ENCODE results near the gene TNFSF11.
"Not testable (repeated sequence)": the region's sequence is repeated elsewhere in the genome, so short reads cannot be mapped to it uniquely, and the experiment has no call there.

TNFSF11 gene

DNA sequence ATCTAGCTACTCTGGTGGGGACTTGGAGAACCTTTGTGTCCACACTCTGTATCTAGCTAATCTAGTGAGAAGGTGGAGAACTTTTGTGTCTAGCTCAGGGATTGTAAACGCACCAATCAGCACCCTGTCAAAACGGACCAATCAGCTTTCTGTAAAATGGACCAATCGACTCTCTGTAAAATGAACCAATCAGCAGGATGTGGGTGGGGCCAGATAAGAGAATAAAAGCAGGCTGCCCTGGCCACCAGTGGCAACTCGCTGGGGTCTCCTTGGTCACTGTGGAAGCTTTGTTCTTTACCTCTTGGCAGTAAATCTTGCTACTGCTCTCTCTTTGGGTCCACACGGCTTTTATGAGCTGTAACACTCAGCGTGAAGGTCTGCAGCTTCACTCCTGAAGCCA lies 13.6 kb upstream of the TNFSF11 start:
- DNase-seq (ENCODE audit: low read depth) = not testable (repeated sequence)

DNA sequence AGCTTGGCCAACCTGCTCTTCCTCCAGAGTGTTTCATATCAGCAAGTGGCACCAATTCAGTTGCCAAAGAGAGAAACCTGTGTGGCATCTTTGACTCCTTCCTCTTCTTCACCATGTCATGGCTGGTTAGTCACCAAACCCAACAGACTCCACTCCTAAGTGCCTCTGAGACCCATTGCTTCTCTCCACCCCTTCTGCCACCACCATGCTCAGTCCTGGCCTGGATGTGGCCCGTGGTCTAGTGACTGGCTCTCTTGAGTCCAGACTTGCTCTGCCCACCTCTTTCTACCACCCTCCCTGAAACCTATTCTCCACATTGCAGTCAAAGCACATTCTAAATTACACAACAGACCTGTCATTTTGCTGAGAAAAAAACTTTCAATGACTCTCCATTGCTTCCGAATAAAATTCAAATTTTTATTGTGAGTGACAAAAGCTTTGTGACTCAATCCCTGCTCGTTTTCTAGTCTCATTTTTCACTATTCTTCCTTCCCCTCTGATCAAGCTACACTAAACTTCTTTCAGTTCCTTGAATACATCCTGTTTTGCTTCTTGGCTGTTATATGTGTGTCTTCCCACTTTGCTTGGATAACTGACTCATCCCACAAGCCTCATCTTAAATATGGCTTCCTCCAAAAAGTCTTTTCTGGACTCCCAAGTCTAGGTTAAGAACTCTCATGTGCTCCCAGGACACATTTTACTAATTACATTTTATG lies 12.0 kb upstream of the TNFSF11 start:
- no peak for DNase-seq (ENCODE audit: low read depth)

GRCh38 chr13:42567906-42568305 lies 6.0 kb upstream of the TNFSF11 start:
- no peak for DNase-seq (ENCODE audit: low read depth)

GRCh38 chr13:42569576-42570344 lies 4.2 kb upstream of the TNFSF11 start:
- no peak for DNase-seq (ENCODE audit: low read depth)

DNA sequence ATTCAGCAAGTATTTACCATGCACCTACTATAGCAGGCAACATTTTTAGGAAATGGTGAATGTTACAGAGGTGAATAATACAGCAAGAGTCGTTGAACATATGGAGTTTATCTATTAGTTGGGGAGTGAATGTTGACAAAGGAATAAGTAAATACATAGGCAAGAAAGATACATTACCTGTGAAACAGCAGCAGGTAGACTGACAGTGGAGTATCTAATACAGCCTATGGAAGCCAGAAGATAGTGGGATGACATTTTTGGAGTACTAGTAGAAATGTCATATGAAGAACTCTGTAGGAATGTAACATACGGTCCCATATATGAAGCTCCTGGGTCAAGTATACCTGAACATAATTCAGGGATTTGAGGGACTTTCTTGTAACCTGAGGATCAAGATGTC lies 2.1 kb upstream of the TNFSF11 start:
- no peak for DNase-seq (ENCODE audit: low read depth)

- DNase-seq (ENCODE audit: low read depth) = peak; percentile 53
Measured at GRCh38 chr13:42574435-42575311, 721 bp downstream of the TNFSF11 start.

DNA sequence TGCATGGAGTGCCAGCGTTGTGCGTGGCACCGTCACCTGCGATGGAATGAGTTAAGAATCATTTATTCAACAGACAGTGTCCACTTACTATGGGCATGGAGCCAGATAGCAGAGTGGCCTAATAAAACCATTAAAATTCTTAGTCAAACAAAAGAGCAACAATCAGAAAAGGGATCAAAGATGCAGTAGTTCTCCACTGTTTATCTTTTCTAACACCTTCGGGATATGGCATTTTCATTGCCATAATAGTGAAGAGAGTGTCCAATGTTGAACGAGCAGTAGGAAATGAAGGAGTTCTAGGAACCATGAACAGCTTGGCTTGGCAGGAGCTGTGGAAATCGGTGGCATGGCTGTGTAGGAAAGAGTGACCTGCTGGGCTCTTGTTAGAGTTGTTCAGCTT lies 2.0 kb downstream of the TNFSF11 start:
- DNase-seq (ENCODE audit: low read depth) = no peak

DNA sequence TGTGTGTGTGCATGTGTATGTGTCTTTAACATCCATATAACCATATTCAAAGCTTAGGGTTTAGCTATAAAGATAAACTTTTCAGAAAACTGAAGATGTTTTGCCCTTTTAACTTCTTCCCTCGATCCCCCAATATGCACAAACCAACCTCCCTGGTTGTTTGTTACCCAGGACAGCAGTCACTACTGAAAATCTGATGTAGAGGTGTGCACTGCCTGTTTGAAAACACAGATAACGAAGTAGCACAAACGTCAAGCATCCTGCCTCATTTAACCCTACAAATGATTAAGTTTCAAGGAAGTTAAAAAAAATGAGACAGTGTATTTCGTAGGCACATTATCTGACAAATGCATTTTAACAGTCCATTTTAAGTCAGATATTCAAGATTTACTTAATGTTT lies 3.6 kb downstream of the TNFSF11 start:
- no peak for DNase-seq (ENCODE audit: low read depth)

DNA sequence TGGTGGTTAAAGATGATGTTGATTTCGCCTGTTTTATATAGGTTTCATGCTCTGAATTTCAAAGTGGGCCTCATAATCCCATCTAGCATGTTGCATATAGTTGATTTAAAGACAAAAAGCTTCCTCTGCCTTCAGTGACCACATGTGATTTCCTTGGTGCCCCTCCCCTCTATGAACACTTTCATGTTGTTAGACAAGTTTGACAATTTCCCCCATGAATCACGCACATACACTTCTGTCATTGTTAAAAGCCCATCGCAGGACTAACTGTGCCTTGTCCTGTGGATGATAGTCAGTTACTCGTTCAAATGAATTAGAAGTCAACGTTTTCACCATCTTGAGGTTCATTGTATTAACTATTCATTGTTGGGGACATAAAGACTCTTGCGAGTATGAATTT lies 6.7 kb downstream of the TNFSF11 start:
- no peak for DNase-seq (ENCODE audit: low read depth)

DNA sequence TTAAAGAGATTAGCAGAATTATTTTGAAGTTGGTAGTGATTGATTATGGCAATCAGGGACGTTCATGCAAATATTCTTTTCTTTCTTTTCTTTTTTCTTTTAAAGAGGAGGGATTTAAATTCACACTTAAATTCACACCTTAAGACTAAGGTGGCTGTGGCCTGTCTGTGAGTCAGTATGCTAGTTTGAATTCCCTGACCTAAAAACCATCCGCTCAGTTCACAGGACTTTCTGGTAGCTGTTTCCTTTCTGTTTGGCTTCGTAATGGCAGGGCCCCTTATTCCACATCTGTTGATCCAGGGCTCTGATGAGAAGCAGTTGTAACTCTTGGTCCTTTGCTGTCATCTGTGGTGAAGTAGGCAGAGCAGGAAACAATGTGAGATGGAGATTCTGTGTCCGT lies 7.5 kb downstream of the TNFSF11 start:
- no peak for DNase-seq (ENCODE audit: low read depth)

GRCh38 chr13:42591602-42592001 lies 17.6 kb downstream of the TNFSF11 start:
- no peak for DNase-seq (ENCODE audit: low read depth)

DNA sequence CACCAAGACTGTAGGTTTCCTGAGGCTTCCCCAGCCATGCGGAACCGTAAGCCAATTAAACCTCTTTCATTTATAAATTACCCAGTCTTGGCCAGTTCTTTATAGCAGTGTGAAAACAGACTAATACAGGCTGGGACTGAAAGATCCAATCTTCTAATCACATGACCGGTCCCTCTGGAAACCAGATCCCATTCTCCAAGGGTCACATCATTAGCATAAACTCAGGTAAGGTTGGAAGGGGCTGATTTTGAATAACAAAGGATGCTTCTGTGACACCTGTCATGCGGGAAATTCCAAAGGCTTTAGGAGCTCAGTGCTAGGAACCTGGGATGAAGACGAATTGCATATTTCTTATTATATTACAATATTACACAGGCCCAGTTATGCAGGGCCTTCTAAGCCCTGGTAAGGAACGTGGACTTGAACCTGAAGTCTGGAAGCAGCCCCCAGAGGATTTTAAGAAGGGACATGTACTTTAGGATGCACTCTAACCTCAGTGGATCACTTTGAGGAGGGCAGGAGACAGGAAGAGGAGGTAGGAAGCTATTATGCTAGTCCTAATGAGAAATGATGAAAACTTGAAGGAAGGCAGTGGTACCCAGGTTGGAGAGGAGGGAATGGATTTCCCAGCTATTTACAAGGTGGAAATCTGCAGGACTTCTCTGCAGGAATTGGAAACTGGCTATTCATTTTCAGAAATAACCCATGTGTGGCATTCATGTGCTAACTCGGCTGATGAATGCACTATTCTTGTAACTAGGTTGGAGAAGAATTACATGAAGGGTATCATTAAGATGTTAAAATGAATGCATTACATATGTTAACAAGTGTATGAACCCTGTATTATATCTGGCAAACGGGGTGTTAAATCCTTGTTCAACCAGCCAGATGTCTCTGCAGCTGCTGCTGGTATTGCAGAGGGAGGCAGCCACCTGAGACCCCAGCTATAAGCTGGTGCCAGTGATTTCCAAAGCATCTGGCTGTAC lies 19.3 kb downstream of the TNFSF11 start:
- DNase-seq (ENCODE audit: low read depth) = no peak

DNA sequence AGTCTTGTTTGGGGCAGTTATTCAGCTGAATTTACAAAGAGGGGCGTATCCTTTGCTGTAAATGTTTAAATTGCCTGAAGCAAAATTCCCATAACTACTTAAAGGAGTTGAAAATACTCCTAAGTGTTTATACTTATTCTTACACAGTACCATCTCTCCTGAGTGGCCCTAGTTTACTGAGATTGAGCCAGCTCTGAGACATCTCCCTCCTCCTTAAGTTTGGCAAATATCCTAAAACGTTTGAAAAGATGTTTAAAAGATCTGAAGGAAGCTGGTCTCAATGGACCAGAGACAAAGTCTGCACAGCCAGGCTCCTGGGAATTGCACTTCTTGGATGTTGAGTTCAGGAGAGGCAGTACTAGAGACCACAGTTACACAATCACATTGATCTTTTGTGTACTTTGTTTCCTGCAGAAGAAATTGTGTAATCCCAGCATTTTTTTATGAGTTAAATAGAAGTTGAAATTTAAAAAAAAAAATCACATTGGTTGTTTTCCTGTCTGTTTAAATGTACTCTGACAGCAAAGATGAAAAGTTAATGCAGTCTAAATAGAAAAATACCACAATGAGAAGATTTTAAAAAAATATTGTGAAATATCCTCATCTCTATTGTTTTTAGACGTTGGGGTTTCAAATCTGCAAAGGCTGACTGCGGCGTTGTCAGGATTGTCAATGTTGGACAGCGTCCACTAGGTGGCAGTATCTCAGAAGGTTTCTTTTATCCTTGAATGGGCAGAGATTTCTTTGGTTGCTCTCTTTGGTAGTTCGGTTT lies 20.7 kb downstream of the TNFSF11 start:
- DNase-seq (ENCODE audit: low read depth) = peak; percentile 43

- DNase-seq (ENCODE audit: low read depth) = no peak
Measured at GRCh38 chr13:42595253-42595571, 21.3 kb downstream of the TNFSF11 start.

- no peak for DNase-seq (ENCODE audit: low read depth)
Measured at GRCh38 chr13:42597505-42597904, 23.6 kb downstream of the TNFSF11 start.

GRCh38 chr13:42600943-42601342 lies 27.0 kb downstream of the TNFSF11 start:
- DNase-seq (ENCODE audit: low read depth) = no peak

- DNase-seq (ENCODE audit: low read depth) = no peak
Measured at GRCh38 chr13:42602906-42603305, 29.0 kb downstream of the TNFSF11 start.

DNA sequence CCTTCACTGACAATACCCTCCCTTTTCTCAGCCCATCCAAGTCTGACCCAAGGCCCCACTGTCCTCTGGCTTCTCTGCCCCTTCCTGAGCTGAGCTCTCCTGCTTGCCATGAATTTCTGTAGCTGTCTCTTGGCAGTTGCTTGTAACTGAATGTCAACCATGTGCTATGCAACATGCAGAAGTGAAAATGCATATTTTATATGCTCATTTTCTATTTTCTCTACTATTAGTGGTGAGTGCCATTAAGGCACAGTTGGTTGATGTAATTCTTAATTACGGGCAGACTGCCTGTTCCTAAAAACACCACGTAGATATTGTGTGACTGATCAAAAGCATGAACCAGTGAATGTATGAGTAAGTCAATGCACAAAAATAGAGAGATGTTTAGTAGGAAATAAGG lies 29.6 kb downstream of the TNFSF11 start:
- no peak for DNase-seq (ENCODE audit: low read depth)

DNA sequence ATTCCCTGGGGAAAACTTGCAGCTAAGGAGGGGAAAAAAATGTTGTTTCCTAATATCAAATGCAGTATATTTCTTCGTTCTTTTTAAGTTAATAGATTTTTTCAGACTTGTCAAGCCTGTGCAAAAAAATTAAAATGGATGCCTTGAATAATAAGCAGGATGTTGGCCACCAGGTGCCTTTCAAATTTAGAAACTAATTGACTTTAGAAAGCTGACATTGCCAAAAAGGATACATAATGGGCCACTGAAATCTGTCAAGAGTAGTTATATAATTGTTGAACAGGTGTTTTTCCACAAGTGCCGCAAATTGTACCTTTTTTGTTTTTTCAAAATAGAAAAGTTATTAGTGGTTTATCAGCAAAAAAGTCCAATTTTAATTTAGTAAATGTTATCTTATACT lies 33.6 kb downstream of the TNFSF11 start:
- no peak for DNase-seq (ENCODE audit: low read depth)

GRCh38 chr13:42610649-42611048 lies 36.7 kb downstream of the TNFSF11 start:
- no peak for DNase-seq (ENCODE audit: low read depth)
